Adrenal gland (tissue), 5 donors: Measurements from ENCODE around the gene DKC1.

ENCODE experiments used
- POLR2A ChIP-seq, 2 donors: fragments of 450-650 bp; IDR thresholded peaks; one replicate each; pipeline ENCODE4 v1.6.1; 2017; ENCODE audit warnings: antibody characterized with exemption in 2 of 2, mild to moderate bottlenecking in 2 of 2, moderate library complexity in 1 of 2
- TF ChIP-seq, protein P1 (sequence below), 6 experiments: fragments of 450-650 bp in 4 of 6; fragments of 200-600 bp in 2 of 6; sonication (generic) in 1 of 6; IDR thresholded peaks; 1 replicate in 5 of 6; 2 replicates in 1 of 6; pipeline versions ENCODE4 v1.5.1 to v1.8.0; 2016 to 2021; ENCODE audit warnings: antibody characterized with exemption in 6 of 6, mild to moderate bottlenecking in 2 of 6, moderate library complexity in 1 of 6
- donor health status: DM: no; HTN: no; CAD: no.

DNA sequence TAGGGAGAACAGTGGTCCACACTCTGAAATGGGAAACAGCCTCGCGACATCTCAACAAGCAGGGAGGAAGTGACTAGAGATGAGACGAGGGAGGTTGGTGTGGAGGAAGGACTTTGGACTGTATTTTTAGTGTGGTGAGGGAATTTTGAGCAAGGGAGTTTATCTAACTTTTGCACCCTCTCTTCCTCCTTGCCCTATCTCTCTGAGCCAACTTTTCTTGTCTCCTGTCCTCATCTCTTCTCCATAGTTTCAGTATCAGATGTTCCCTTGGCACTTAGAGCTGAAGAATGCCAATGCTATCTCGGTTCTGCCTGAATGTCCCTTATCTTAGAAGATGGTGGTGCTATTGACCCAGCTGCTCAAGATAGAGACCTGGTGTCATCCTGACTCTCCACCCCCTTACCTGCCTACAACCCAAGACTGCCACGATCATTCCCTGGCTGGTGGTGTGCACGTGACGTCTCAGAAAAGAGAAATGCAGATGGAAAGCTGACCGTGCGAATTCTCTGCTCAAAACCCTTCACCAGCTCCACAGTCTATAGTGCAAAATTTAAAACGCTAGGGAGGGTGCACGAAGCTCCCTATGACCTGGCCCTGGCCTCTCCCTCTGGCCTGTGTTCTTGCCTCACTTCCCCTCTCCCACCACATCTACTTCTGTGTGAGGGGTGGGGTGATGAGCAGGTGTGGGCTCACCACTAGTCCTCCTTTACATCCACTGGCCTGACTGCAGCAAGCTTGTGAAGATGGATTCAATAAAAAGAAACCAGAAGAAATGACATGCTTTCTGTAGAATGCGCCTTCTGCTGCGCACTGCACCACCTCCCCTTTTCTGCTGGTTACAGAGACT, 21.7 kb downstream of the DKC1 start:
- TF ChIP-seq, protein P1, sequence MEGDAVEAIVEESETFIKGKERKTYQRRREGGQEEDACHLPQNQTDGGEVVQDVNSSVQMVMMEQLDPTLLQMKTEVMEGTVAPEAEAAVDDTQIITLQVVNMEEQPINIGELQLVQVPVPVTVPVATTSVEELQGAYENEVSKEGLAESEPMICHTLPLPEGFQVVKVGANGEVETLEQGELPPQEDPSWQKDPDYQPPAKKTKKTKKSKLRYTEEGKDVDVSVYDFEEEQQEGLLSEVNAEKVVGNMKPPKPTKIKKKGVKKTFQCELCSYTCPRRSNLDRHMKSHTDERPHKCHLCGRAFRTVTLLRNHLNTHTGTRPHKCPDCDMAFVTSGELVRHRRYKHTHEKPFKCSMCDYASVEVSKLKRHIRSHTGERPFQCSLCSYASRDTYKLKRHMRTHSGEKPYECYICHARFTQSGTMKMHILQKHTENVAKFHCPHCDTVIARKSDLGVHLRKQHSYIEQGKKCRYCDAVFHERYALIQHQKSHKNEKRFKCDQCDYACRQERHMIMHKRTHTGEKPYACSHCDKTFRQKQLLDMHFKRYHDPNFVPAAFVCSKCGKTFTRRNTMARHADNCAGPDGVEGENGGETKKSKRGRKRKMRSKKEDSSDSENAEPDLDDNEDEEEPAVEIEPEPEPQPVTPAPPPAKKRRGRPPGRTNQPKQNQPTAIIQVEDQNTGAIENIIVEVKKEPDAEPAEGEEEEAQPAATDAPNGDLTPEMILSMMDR (IDR thresholded peaks at IDR 0.05): no peak
- TF ChIP-seq POLR2A (IDR thresholded peaks at IDR 0.05): no peak
